SK-N-SH (cell line): ENCODE measurements around the gene ATP11A.

Experiments used
- CHD2 ChIP-seq: fragments of 150-350 bp; IDR thresholded peaks from 2 replicates; pipeline ENCODE4 v1.6.1; 2018; ENCODE audit warnings: low read length; ENCODE audit not compliant: partially characterized antibody
- EZH2phosphoT487 ChIP-seq: fragments of 200-600 bp; sonication (generic); IDR thresholded peaks from 2 replicates; pipeline ENCODE4 v1.6.1; 2017; ENCODE audit warnings: low read depth, mixed run types, mild to moderate bottlenecking, antibody characterized with exemption, moderate library complexity, borderline replicate concordance
- GABPA ChIP-seq: IDR thresholded peaks from 2 replicates; pipeline ENCODE4 v1.4.0; 2012; ENCODE audit warnings: low read depth, mild to moderate bottlenecking
- JUND ChIP-seq: IDR thresholded peaks from 2 replicates; pipeline ENCODE4 v1.4.0; 2012
- MAX ChIP-seq: IDR thresholded peaks from 2 replicates; pipeline ENCODE4 v1.4.0; 2012; ENCODE audit warnings: low read depth
- RAD21 ChIP-seq: IDR thresholded peaks from 2 replicates; pipeline ENCODE4 v1.6.1; 2012; ENCODE audit warnings: mild to moderate bottlenecking, low read length
- RFX5 ChIP-seq: IDR thresholded peaks from 2 replicates; pipeline ENCODE4 v1.6.1; 2012; ENCODE audit warnings: mild to moderate bottlenecking, improper control_type of control experiment, low read length
- SIN3A ChIP-seq: IDR thresholded peaks from 2 replicates; pipeline ENCODE4 v1.6.1; 2012; ENCODE audit warnings: low read depth, mild to moderate bottlenecking, low read length, moderate library complexity, borderline replicate concordance
- USF2 ChIP-seq: fragments of 150-350 bp; IDR thresholded peaks from 2 replicates; pipeline ENCODE4 v1.6.1; 2017; ENCODE audit warnings: antibody characterized with exemption, low read length, low read depth, borderline replicate concordance
- YY1 ChIP-seq: IDR thresholded peaks from 2 replicates; pipeline ENCODE4 v1.4.0; 2012; ENCODE audit warnings: low read depth, mild to moderate bottlenecking
- TF ChIP-seq, protein P1 (sequence below): fragments of 200-600 bp; sonication (generic); IDR thresholded peaks from 2 replicates; pipeline ENCODE4 v1.6.1; 2017; ENCODE audit warnings: antibody characterized with exemption, mild to moderate bottlenecking, moderate library complexity

GRCh38 chr13:112756967-112757758 lies 67.3 kb downstream of the ATP11A start:
- TF ChIP-seq USF2 = no peak
- TF ChIP-seq, protein P1, sequence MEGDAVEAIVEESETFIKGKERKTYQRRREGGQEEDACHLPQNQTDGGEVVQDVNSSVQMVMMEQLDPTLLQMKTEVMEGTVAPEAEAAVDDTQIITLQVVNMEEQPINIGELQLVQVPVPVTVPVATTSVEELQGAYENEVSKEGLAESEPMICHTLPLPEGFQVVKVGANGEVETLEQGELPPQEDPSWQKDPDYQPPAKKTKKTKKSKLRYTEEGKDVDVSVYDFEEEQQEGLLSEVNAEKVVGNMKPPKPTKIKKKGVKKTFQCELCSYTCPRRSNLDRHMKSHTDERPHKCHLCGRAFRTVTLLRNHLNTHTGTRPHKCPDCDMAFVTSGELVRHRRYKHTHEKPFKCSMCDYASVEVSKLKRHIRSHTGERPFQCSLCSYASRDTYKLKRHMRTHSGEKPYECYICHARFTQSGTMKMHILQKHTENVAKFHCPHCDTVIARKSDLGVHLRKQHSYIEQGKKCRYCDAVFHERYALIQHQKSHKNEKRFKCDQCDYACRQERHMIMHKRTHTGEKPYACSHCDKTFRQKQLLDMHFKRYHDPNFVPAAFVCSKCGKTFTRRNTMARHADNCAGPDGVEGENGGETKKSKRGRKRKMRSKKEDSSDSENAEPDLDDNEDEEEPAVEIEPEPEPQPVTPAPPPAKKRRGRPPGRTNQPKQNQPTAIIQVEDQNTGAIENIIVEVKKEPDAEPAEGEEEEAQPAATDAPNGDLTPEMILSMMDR = no peak
- TF ChIP-seq MAX = no peak
- TF ChIP-seq GABPA = no peak
- TF ChIP-seq EZH2phosphoT487 = no peak
- no peak for TF ChIP-seq RFX5
- TF ChIP-seq RAD21 = no peak
- TF ChIP-seq CHD2 = no peak
- no peak for TF ChIP-seq YY1
- no peak for TF ChIP-seq JUND
- TF ChIP-seq SIN3A = no peak
